ENCODE measurements around the gene SYT3.
"Not testable (repeated sequence)": the region's sequence is repeated elsewhere in the genome, so short reads cannot be mapped to it uniquely, and the experiment has no call there.

Gene SYT3

GRCh38 chr19:50580970-50581634 lies 58.6 kb downstream of the SYT3 start:
- no peak for DNase-seq (ENCODE audit: extremely low read depth, low read depth)
- no peak for TF ChIP-seq CTCF (IDR thresholded peaks at IDR 0.05; ENCODE audit: low read depth, low read length)

- DNase-seq (ENCODE audit: extremely low read depth, low read depth), result no peak
- TF ChIP-seq CTCF (IDR thresholded peaks at IDR 0.05; ENCODE audit: low read depth, low read length), result no peak
Observed at GRCh38 chr19:50580240-50580639, 59.4 kb downstream of the SYT3 start.

GRCh38 chr19:50576769-50577168 lies 62.9 kb downstream of the SYT3 start:
- DNase-seq (ENCODE audit: extremely low read depth, low read depth), result not testable (repeated sequence)

GRCh38 chr19:50573741-50574461 lies 65.8 kb downstream of the SYT3 start:
- no peak for DNase-seq (ENCODE audit: extremely low read depth, low read depth)
- TF ChIP-seq CTCF (IDR thresholded peaks at IDR 0.05; ENCODE audit: low read depth, low read length), result no peak

Data from AG09319 (cell line).